ENCODE results near the gene ZDHHC8.

- no peak for TF ChIP-seq CTCF (IDR thresholded peaks at IDR 0.05)
- no peak for TF ChIP-seq POLR2A (IDR thresholded peaks at IDR 0.05)
- no peak for TF ChIP-seq POLR2AphosphoS5 (IDR thresholded peaks at IDR 0.05; ENCODE audit: insufficient read depth in 1 of 2, low read depth in 1 of 2)
Measured at GRCh38 chr22:20137671-20138416, 6.2 kb downstream of the ZDHHC8 start.

Data from vagina (tissue), 2 donors.